K562 (cell line): ENCODE data around the gene TSPAN15. TPM values are rescaled to one million over a fixed set of nuclear protein-coding genes. Genes with fewer than 3 reads are reported as not detected.

Experiments
- ATAC-seq: fragments of 200-7000 bp; cut with Tn5 transposase; 3 replicates; pipeline ENCODE4 v1.9.1; 2020; ENCODE audit warnings: moderate library complexity
- BruUV-seq: library from RNA; stranded (reverse); fragments of 400-500 nt; replicated peaks from 2 replicates; lab custom pipeline; 2021; lab: Mats Ljungman, UMichigan
- CTCF ChIA-PET: fragments of 300-600 bp; formaldehyde crosslinking; extraction: SDS; loops from one replicate; lab custom pipeline; 2021; ENCODE audit warnings: low intra/inter-chr PET ratio; lab: Yijun Ruan, JAX
- POLR2A ChIA-PET: fragments of 300-600, 350-650 bp; sonication (Branson Sonifier 250); formaldehyde crosslinking; extraction: SDS; loops from one replicate; lab custom pipeline; 2021; ENCODE audit warnings: antibody characterized with exemption, inconsistent platforms; lab: Yijun Ruan, JAX
- DNase-seq, 4 experiments: peaks; one replicate each; pipeline versions ENCODE4 v3.0.0 to v3.0.0-alpha.2; 2011 to 2018; ENCODE audit warnings: low spot score in 3 of 4, mixed read lengths in 3 of 4; ENCODE audit errors: extremely low read depth in 1 of 4
- FAIRE-seq: peaks from 2 replicates; lab custom pipeline; 2011; peaks lifted over from hg19 to GRCh38; lab: Jason Lieb, UNC
- H2AFZ ChIP-seq: 2 replicates; pipeline ENCODE4 v1.6.0; 2011; ENCODE audit warnings: low read depth, low read length, control low read depth, inconsistent platforms
- H3K27ac ChIP-seq: fragments of 200-600 bp; 3 replicates; pipeline ENCODE4 v1.8.0; 2011; ENCODE audit warnings: low read depth, mild to moderate bottlenecking, control low read depth, inconsistent platforms, low read length, moderate library complexity, mixed read lengths; ENCODE audit errors: extremely low read depth
- H3K27me3 ChIP-seq, 2 experiments: fragments of 300-600 bp in 1 of 2; 2 replicates in 1 of 2; 3 replicates in 1 of 2; pipeline versions ENCODE4 v1.6.0 to v1.8.0; 2011; ENCODE audit warnings: inconsistent platforms in 2 of 2, low read length in 2 of 2, mild to moderate bottlenecking in 1 of 2, mixed read lengths in 1 of 2, moderate library complexity in 1 of 2; ENCODE audit not compliant: control insufficient read depth in 2 of 2, insufficient read depth in 2 of 2
- H3K36me3 ChIP-seq: fragments of 300-600 bp; 3 replicates; pipeline ENCODE4 v1.8.0; 2011; ENCODE audit warnings: mild to moderate bottlenecking, low read length, inconsistent platforms; ENCODE audit not compliant: control insufficient read depth, insufficient read depth
- H3K4me1 ChIP-seq, 2 experiments: fragments of 200-600 bp in 1 of 2; replicated peaks in 1 of 2; 2 replicates in 1 of 2; 3 replicates in 1 of 2; pipeline versions ENCODE4 v1.5.1 to v1.8.0; 2011; ENCODE audit warnings: inconsistent platforms in 2 of 2, low read length in 2 of 2, mild to moderate bottlenecking in 1 of 2, mixed read lengths in 1 of 2, moderate library complexity in 1 of 2; ENCODE audit not compliant: control insufficient read depth in 2 of 2, insufficient read depth in 2 of 2
- H3K4me2 ChIP-seq: 2 replicates; pipeline ENCODE4 v1.6.1; 2011; ENCODE audit warnings: low read length, control low read depth, inconsistent platforms, mixed read lengths; ENCODE audit not compliant: insufficient read depth
- H3K4me3 ChIP-seq: fragments of 200-600 bp; sonication (generic), shearing (Covaris generic); 2 replicates; pipeline ENCODE4 v1.5.1; 2016; ENCODE audit warnings: control low read depth, inconsistent platforms
- H3K79me2 ChIP-seq: fragments of 200-600 bp; 3 replicates; pipeline ENCODE4 v1.8.0; 2011; ENCODE audit warnings: low read length, inconsistent platforms; ENCODE audit not compliant: control insufficient read depth, insufficient read depth
- H3K9ac ChIP-seq, 2 experiments: 2 replicates each; pipeline versions ENCODE4 v1.6.0 to v1.6.1; 2011; ENCODE audit warnings: low read depth in 2 of 2, low read length in 2 of 2, control low read depth in 1 of 2, inconsistent platforms in 1 of 2, mild to moderate bottlenecking in 1 of 2, mixed read lengths in 1 of 2; ENCODE audit not compliant: insufficient read depth in 1 of 2
- H3K9me1 ChIP-seq: one replicate; pipeline ENCODE4 v1.6.0; 2011; ENCODE audit warnings: inconsistent platforms, mild to moderate bottlenecking, low read length, moderate library complexity; ENCODE audit not compliant: control insufficient read depth, insufficient read depth
- H3K9me3 ChIP-seq: replicated peaks from 2 replicates; pipeline ENCODE4 v1.5.1; 2011; ENCODE audit warnings: low read depth, low read length, inconsistent platforms; ENCODE audit not compliant: control insufficient read depth, insufficient read depth
- H4K20me1 ChIP-seq: replicated peaks from 2 replicates; pipeline ENCODE4 v1.6.1; 2011; ENCODE audit warnings: low read length, inconsistent platforms, mixed read lengths; ENCODE audit not compliant: control insufficient read depth, insufficient read depth
- BCL6 ChIP-seq: fragments of 250-450 bp; sonication (Bioruptor Pico); IDR thresholded peaks from 2 replicates; pipeline ENCODE4 v1.4.0; 2020
- CBFA2T2 ChIP-seq: fragments of 450-650 bp; conservative IDR thresholded peaks from 2 replicates; pipeline ENCODE4 v1.6.1; 2017; ENCODE audit warnings: mild to moderate bottlenecking
- COPS2 ChIP-seq: fragments of 450-650 bp; conservative IDR thresholded peaks from 2 replicates; pipeline ENCODE4 v1.6.1; 2016; ENCODE audit warnings: mild to moderate bottlenecking, moderate library complexity
- CREBBP ChIP-seq: IDR thresholded peaks from one replicate; pipeline ENCODE4 v1.6.1; 2012; ENCODE audit warnings: low read depth, mild to moderate bottlenecking, control low read depth, inconsistent platforms, low read length
- ESRRA ChIP-seq: fragments of 450-650 bp; IDR thresholded peaks from 2 replicates; pipeline ENCODE4 v1.6.1; 2014; ENCODE audit warnings: low read depth, mild to moderate bottlenecking, moderate library complexity, borderline replicate concordance
- GABPA ChIP-seq: fragments of 200-800 bp; sonication (Bioruptor generic); conservative IDR thresholded peaks from 2 replicates; pipeline ENCODE4 v1.6.1; 2016; ENCODE audit warnings: low read depth, missing genetic modification characterization, missing compliant biosample characterization
- GATAD2B ChIP-seq: fragments of 450-650 bp; IDR thresholded peaks from 2 replicates; pipeline ENCODE4 v1.6.1; 2017; ENCODE audit warnings: mild to moderate bottlenecking, borderline replicate concordance
- ILK ChIP-seq: fragments of 450-650 bp; IDR thresholded peaks from 2 replicates; pipeline ENCODE4 v1.6.1; 2016; ENCODE audit warnings: missing genetic modification characterization, low read depth, mild to moderate bottlenecking, missing compliant biosample characterization, moderate library complexity, borderline replicate concordance
- SIRT6 ChIP-seq: IDR thresholded peaks from one replicate; pipeline ENCODE4 v1.6.1; 2012; ENCODE audit warnings: low read depth, mild to moderate bottlenecking, control low read depth, inconsistent platforms, low read length, moderate library complexity
- TARDBP ChIP-seq: fragments of 450-650 bp; IDR thresholded peaks from 2 replicates; pipeline ENCODE4 v1.6.1; 2016
- TRIM24 ChIP-seq, 2 experiments: fragments of 450-650 bp; IDR thresholded peaks; 2 replicates each; pipeline ENCODE4 v1.6.1; 2016
- ZNF830 ChIP-seq: fragments of 250-450 bp; sonication (Bioruptor Pico); IDR thresholded peaks from 2 replicates; pipeline ENCODE4 v1.5.0; 2021; ENCODE audit warnings: mild to moderate bottlenecking
- WGBS: fragments of 100-300 bp; shearing (Covaris generic); methylation state at CpG from one replicate; pipeline ENCODE4 v1.1.6; 2016; ENCODE audit warnings: low coverage, mixed read lengths; ENCODE audit not compliant: insufficient coverage; ENCODE audit errors: missing lambda C conversion rate; 5-methylcytosine and 5-hydroxymethylcytosine counted together
- in situ Hi-C: fragments of 300-500 bp; cut with MboI; formaldehyde crosslinking; loops from 4 replicates; pipeline ENCODE4 v1.15.0; 2018; ENCODE audit warnings: inconsistent platforms, mixed read lengths
- intact Hi-C: fragments of 100-400 bp; cut with micrococcal nuclease; formaldehyde crosslinking; loops from 2 replicates; pipeline ENCODE4 v1.14.2; 2022
- polyA plus RNA-seq, 8 experiments: library from polyadenylated mRNA; depleted of rRNA in 4 of 8; stranded (reverse) in 5 of 8; unstranded in 3 of 8; fragments of >200 nt; fragmentation: Nextera tagmentation in 2 of 8; fragmentation: Illumina TruSeq in 1 of 8; extraction: Ambion mirVana in 2 of 8; extraction: Trizol in 1 of 8; gene quantifications; 2 replicates each; pipeline versions ENCODE4 v1.2.1 to v1.2.3, GENCODE V29; 2011 to 2014; ENCODE audit warnings: inconsistent platforms in 1 of 8, missing spikeins in 1 of 8
- total RNA-seq, 7 experiments: library from RNA; depleted of rRNA in 6 of 7; stranded (reverse); fragments of >200 nt in 6 of 7; fragmentation: Illumina TruSeq in 2 of 7; extraction: Trizol in 2 of 7; gene quantifications; 2 replicates each; pipeline versions ENCODE4 v1.2.1 to v1.2.3, GENCODE V29; 2011 to 2021; ENCODE audit warnings: low replicate concordance in 1 of 7
- TF ChIP-seq, protein P1 (sequence below): sonication (generic); formaldehyde crosslinking; IDR thresholded peaks from 2 replicates; pipeline ENCODE4 v1.8.1; 2022; ENCODE audit warnings: missing genetic modification reagents

TSPAN15 gene
- total and polyA plus RNA-seq, 9 of the 15 experiments (the other 6 are each of a cell fraction or from before 2014, with no cell fraction given) = 0.33 to 1.0 (median 0.45) TPM; not detected in 2

- no peaks in the 10 kb centered on the region; the same call in 1 of the 2 replicates for H3K9me3 ChIP-seq
- no peaks in the 10 kb centered on the region for H3K79me2 ChIP-seq
- no TSS peak for BruUV-seq
- DNase-seq (no peak), ATAC-seq (no peak), FAIRE-seq (no peak)
- no peaks in the 10 kb centered on the region for H3K36me3 ChIP-seq
- H3K4me1 ChIP-seq = no peaks in the 10 kb centered on the region
- no peak overlapping the region for H3K9ac ChIP-seq
- H3K4me3 ChIP-seq = no peak overlapping the region
- no peak overlapping the region for H3K27ac ChIP-seq
- POLR2A ChIA-PET = interaction anchor here (0.8 to 1.3 kb wide), 4 partner anchors 9 to 19 kb away, joined by 3 to 6 read pairs (median 4); no protein-coding TSS in a partner anchor
- intact Hi-C loops = loop anchor here (5.0 kb wide), 1 partner anchor 37 kb away; no protein-coding TSS in a partner anchor
- H3K27me3 ChIP-seq = peaks cover 31 to 72% of the 10 kb centered on the region in 2 experiments
- no peaks in the 10 kb centered on the region for H3K9me1 ChIP-seq
- WGBS = 6% methylated on average over 7 of the region's 7 CpGs
- TF ChIP-seq, protein P1, sequence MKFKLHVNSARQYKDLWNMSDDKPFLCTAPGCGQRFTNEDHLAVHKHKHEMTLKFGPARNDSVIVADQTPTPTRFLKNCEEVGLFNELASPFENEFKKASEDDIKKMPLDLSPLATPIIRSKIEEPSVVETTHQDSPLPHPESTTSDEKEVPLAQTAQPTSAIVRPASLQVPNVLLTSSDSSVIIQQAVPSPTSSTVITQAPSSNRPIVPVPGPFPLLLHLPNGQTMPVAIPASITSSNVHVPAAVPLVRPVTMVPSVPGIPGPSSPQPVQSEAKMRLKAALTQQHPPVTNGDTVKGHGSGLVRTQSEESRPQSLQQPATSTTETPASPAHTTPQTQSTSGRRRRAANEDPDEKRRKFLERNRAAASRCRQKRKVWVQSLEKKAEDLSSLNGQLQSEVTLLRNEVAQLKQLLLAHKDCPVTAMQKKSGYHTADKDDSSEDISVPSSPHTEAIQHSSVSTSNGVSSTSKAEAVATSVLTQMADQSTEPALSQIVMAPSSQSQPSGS (CRISPR knock-in tag) = no peak
- TF ChIP-seq TARDBP = no peak
- no peak for TF ChIP-seq GABPA (tag)
- TF ChIP-seq ILK = no peak
- no peak for TF ChIP-seq COPS2
- TF ChIP-seq CREBBP = no peak
- no peak for TF ChIP-seq ZNF830 (CRISPR knock-in tag)
- TF ChIP-seq TRIM24 (IDR thresholded peaks at IDR 0.05) = no peak
- TF ChIP-seq GATAD2B = no peak
- no peak for TF ChIP-seq SIRT6
- TF ChIP-seq CBFA2T2 = no peak
- TF ChIP-seq BCL6 (CRISPR knock-in tag) = no peak
- no peak for TF ChIP-seq ESRRA
- TF ChIP-seq, all 486 proteins: peak for 0
- Histone ChIP-seq H3K4me2 (no peak overlapping the region), H4K20me1 (peaks cover 3% of the 10 kb centered on the region; the same call in 1 of the 2 replicates), H2AFZ (no peak overlapping the region)
- CTCF ChIA-PET = no interaction called here
- in situ Hi-C loops = loop anchor here (5.0 kb wide), 1 partner anchor 252 kb away; no protein-coding TSS in a partner anchor
Measured at GRCh38 chr10:69484736-69485135, 33.5 kb downstream of the TSPAN15 start.
